A549 treated with Mapracorat at 1 μM for 4 hours (cell line): ENCODE data around the gene DEFB126. TPM values are rescaled to one million over a fixed set of nuclear protein-coding genes. Genes with fewer than 3 reads are reported as not detected.

Experiments used
- total RNA-seq: library from RNA; stranded (reverse); fragments of 200-300 nt; extraction: Qiagen RNA extraction; gene quantifications from 5 replicates; pipeline ENCODE4 v1.2.3, GENCODE V29; 2022

The DEFB126 gene, protein sequence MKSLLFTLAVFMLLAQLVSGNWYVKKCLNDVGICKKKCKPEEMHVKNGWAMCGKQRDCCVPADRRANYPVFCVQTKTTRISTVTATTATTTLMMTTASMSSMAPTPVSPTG
- not detected in 5 replicates for total RNA-seq

DNA sequence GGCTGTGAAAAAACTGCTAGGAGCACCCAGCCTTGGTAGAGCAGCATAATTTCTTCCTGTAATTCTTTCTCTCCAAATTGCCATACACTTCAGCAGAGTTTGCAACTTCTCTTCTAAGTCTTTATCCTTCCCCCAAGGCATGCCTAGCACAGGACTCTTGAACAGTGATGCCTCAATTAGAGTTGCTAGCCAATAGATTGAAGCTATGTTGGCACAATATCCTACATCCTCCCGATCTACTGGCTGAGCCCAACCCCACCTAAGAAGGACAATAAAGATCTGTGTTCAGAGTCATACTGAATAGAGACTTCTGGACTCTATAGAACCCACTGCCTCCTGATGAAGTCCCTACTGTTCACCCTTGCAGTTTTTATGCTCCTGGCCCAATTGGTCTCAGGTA, at the start of gene DEFB126:
Gene DEFB126 (plus strand): TSS at position 301 of the 400 bp plus-strand sequence. CDS start 39 bp downstream, at position 340.

DNA sequence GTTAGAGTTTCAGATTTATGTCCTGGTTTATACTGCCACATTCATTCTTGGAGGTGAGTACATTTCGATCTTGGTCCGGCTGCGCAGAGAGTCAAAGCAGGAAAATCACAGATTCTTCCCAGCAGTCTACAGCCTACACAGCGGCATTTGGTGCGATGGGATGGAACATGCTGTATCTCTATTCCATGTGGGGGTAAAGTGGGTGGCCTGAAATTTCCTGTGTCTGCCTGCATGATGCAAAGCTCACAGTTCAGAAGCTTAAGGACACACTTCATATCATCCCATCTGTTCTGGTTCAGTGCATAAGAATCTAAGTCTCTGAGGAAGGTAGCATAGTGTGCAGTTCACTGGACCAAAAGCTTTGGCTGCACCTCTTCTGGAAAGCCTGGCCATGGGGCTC, 14.8 kb downstream of the DEFB126 start, which contains the start of gene DEFB127:
Gene DEFB127 (plus strand): TSS at position 301 of the 400 bp plus-strand sequence. CDS start 91 bp downstream, at position 392.

GRCh38 chr20:189611-190010, 47.2 kb downstream of the DEFB126 start, which contains the start of gene DEFB128:
Gene DEFB128 (minus strand): TSS chr20:189711. CDS start chr20:189623, 88 bp downstream.

Other genes starting within 250 kb of the DEFB126 start
- not detected in 5 replicates for gene DEFB125, start 54.9 kb upstream of the DEFB126 start, total RNA-seq
- not detected in 5 replicates for gene DEFB127, start 14.9 kb downstream of the DEFB126 start, total RNA-seq
- not detected in 5 replicates for gene DEFB128, start 47.1 kb downstream of the DEFB126 start, total RNA-seq
- gene DEFB129, start 84.7 kb downstream of the DEFB126 start, total RNA-seq = not detected in 5 replicates
- not detected in 5 replicates for gene DEFB132, start 115.1 kb downstream of the DEFB126 start, total RNA-seq
- gene C20orf96, start 148.2 kb downstream of the DEFB126 start, total RNA-seq = 11.0 to 12.2 TPM (median 11.9 TPM) in 5 replicates
- gene ZCCHC3, start 155.0 kb downstream of the DEFB126 start, total RNA-seq = 17.8 to 24.3 TPM (median 21.6 TPM) in 5 replicates
- gene SOX12, start 183.0 kb downstream of the DEFB126 start, total RNA-seq = 18.3 to 27.5 TPM (median 26.0 TPM) in 5 replicates
- gene NRSN2, start 204.5 kb downstream of the DEFB126 start, total RNA-seq = 57.7 to 65.0 TPM (median 62.1 TPM) in 5 replicates
- 44.1 to 55.8 TPM (median 53.8 TPM) in 5 replicates for gene TRIB3, start 238.2 kb downstream of the DEFB126 start, total RNA-seq